K562 (cell line): ENCODE data around the gene SPATA24. TPM values are rescaled to one million over a fixed set of nuclear protein-coding genes. Genes with fewer than 3 reads are reported as not detected.

Source experiments
- ATAC-seq: fragments of 200-7000 bp; cut with Tn5 transposase; 3 replicates; pipeline ENCODE4 v1.9.1; 2020; ENCODE audit warnings: moderate library complexity
- Bru-seq: library from RNA; stranded (reverse); fragments of 400-500 nt; gene quantifications from one replicate; lab custom pipeline; 2021; lab: Mats Ljungman, UMichigan
- BruChase-seq, 2 experiments: library from RNA; stranded (reverse); fragments of 400-500 nt; gene quantifications; one replicate each; lab custom pipeline; 2021; lab: Mats Ljungman, UMichigan
- BruUV-seq: library from RNA; stranded (reverse); fragments of 400-500 nt; replicated peaks from 2 replicates; lab custom pipeline; 2021; lab: Mats Ljungman, UMichigan
- CTCF ChIA-PET: fragments of 300-600 bp; formaldehyde crosslinking; extraction: SDS; loops from one replicate; lab custom pipeline; 2021; ENCODE audit warnings: low intra/inter-chr PET ratio; lab: Yijun Ruan, JAX
- POLR2A ChIA-PET: fragments of 300-600, 350-650 bp; sonication (Branson Sonifier 250); formaldehyde crosslinking; extraction: SDS; loops from one replicate; lab custom pipeline; 2021; ENCODE audit warnings: antibody characterized with exemption, inconsistent platforms; lab: Yijun Ruan, JAX
- DNase-seq, 4 experiments: peaks; one replicate each; pipeline versions ENCODE4 v3.0.0 to v3.0.0-alpha.2; 2011 to 2018; ENCODE audit warnings: low spot score in 3 of 4, mixed read lengths in 3 of 4; ENCODE audit errors: extremely low read depth in 1 of 4
- FAIRE-seq: peaks from 2 replicates; lab custom pipeline; 2011; peaks lifted over from hg19 to GRCh38; lab: Jason Lieb, UNC
- H2AFZ ChIP-seq: 2 replicates; pipeline ENCODE4 v1.6.0; 2011; ENCODE audit warnings: low read depth, low read length, control low read depth, inconsistent platforms
- H3K27ac ChIP-seq: fragments of 200-600 bp; 3 replicates; pipeline ENCODE4 v1.8.0; 2011; ENCODE audit warnings: low read depth, mild to moderate bottlenecking, control low read depth, inconsistent platforms, low read length, moderate library complexity, mixed read lengths; ENCODE audit errors: extremely low read depth
- H3K27me3 ChIP-seq, 2 experiments: fragments of 300-600 bp in 1 of 2; 2 replicates in 1 of 2; 3 replicates in 1 of 2; pipeline versions ENCODE4 v1.6.0 to v1.8.0; 2011; ENCODE audit warnings: inconsistent platforms in 2 of 2, low read length in 2 of 2, mild to moderate bottlenecking in 1 of 2, mixed read lengths in 1 of 2, moderate library complexity in 1 of 2; ENCODE audit not compliant: control insufficient read depth in 2 of 2, insufficient read depth in 2 of 2
- H3K36me3 ChIP-seq: fragments of 300-600 bp; 3 replicates; pipeline ENCODE4 v1.8.0; 2011; ENCODE audit warnings: mild to moderate bottlenecking, low read length, inconsistent platforms; ENCODE audit not compliant: control insufficient read depth, insufficient read depth
- H3K4me1 ChIP-seq, 2 experiments: fragments of 200-600 bp in 1 of 2; replicated peaks in 1 of 2; 2 replicates in 1 of 2; 3 replicates in 1 of 2; pipeline versions ENCODE4 v1.5.1 to v1.8.0; 2011; ENCODE audit warnings: inconsistent platforms in 2 of 2, low read length in 2 of 2, mild to moderate bottlenecking in 1 of 2, mixed read lengths in 1 of 2, moderate library complexity in 1 of 2; ENCODE audit not compliant: control insufficient read depth in 2 of 2, insufficient read depth in 2 of 2
- H3K4me2 ChIP-seq: 2 replicates; pipeline ENCODE4 v1.6.1; 2011; ENCODE audit warnings: low read length, control low read depth, inconsistent platforms, mixed read lengths; ENCODE audit not compliant: insufficient read depth
- H3K4me3 ChIP-seq: fragments of 200-600 bp; sonication (generic), shearing (Covaris generic); 2 replicates; pipeline ENCODE4 v1.5.1; 2016; ENCODE audit warnings: control low read depth, inconsistent platforms
- H3K79me2 ChIP-seq: fragments of 200-600 bp; 3 replicates; pipeline ENCODE4 v1.8.0; 2011; ENCODE audit warnings: low read length, inconsistent platforms; ENCODE audit not compliant: control insufficient read depth, insufficient read depth
- H3K9ac ChIP-seq, 2 experiments: 2 replicates each; pipeline versions ENCODE4 v1.6.0 to v1.6.1; 2011; ENCODE audit warnings: low read depth in 2 of 2, low read length in 2 of 2, control low read depth in 1 of 2, inconsistent platforms in 1 of 2, mild to moderate bottlenecking in 1 of 2, mixed read lengths in 1 of 2; ENCODE audit not compliant: insufficient read depth in 1 of 2
- H3K9me1 ChIP-seq: one replicate; pipeline ENCODE4 v1.6.0; 2011; ENCODE audit warnings: inconsistent platforms, mild to moderate bottlenecking, low read length, moderate library complexity; ENCODE audit not compliant: control insufficient read depth, insufficient read depth
- H3K9me3 ChIP-seq: replicated peaks from 2 replicates; pipeline ENCODE4 v1.5.1; 2011; ENCODE audit warnings: low read depth, low read length, inconsistent platforms; ENCODE audit not compliant: control insufficient read depth, insufficient read depth
- H4K20me1 ChIP-seq: replicated peaks from 2 replicates; pipeline ENCODE4 v1.6.1; 2011; ENCODE audit warnings: low read length, inconsistent platforms, mixed read lengths; ENCODE audit not compliant: control insufficient read depth, insufficient read depth
- ATF3 ChIP-seq, 2 experiments: fragments of 450-650 bp in 1 of 2; sonication (generic) in 1 of 2; formaldehyde crosslinking in 1 of 2; IDR thresholded peaks in 1 of 2; conservative IDR thresholded peaks in 1 of 2; 2 replicates each; pipeline versions ENCODE4 v1.6.1 to v1.8.1; 2016 to 2023; ENCODE audit warnings: mild to moderate bottlenecking in 2 of 2, moderate library complexity in 2 of 2, inconsistent platforms in 1 of 2, missing genetic modification reagents in 1 of 2
- BCL6 ChIP-seq: fragments of 250-450 bp; sonication (Bioruptor Pico); IDR thresholded peaks from 2 replicates; pipeline ENCODE4 v1.4.0; 2020
- ZBTB40 ChIP-seq, 2 experiments: fragments of 450-650 bp in 1 of 2; sonication (generic) in 1 of 2; formaldehyde crosslinking in 1 of 2; IDR thresholded peaks; 2 replicates each; pipeline versions ENCODE4 v1.7.1 to v1.9.0; 2016 to 2022; ENCODE audit warnings: inconsistent platforms in 1 of 2, mild to moderate bottlenecking in 1 of 2, missing genetic modification reagents in 1 of 2
- ZC3H11A ChIP-seq: IDR thresholded peaks from 2 replicates; pipeline ENCODE4 v1.6.1; 2012; ENCODE audit warnings: low read depth, low read length, improper control_type of control experiment
- WGBS: fragments of 100-300 bp; shearing (Covaris generic); methylation state at CpG from one replicate; pipeline ENCODE4 v1.1.6; 2016; ENCODE audit warnings: low coverage, mixed read lengths; ENCODE audit not compliant: insufficient coverage; ENCODE audit errors: missing lambda C conversion rate; 5-methylcytosine and 5-hydroxymethylcytosine counted together
- in situ Hi-C: fragments of 300-500 bp; cut with MboI; formaldehyde crosslinking; loops from 4 replicates; pipeline ENCODE4 v1.15.0; 2018; ENCODE audit warnings: inconsistent platforms, mixed read lengths
- intact Hi-C: fragments of 100-400 bp; cut with micrococcal nuclease; formaldehyde crosslinking; loops from 2 replicates; pipeline ENCODE4 v1.14.2; 2022
- long read RNA-seq, 3 experiments: library from polyadenylated mRNA in 2 of 3; library from RNA in 1 of 3; unstranded in 2 of 3; stranded (forward) in 1 of 3; transcript quantifications; one replicate each; pipeline ENCODE4 v2.0.0, GENCODE V29; 2019 to 2022
- polyA minus RNA-seq, 3 experiments: library from RNA; depleted of rRNA, polyadenylated mRNA; stranded (reverse); fragments of >200 nt; gene quantifications; 2 replicates each; pipeline ENCODE4 v1.2.3, GENCODE V29; 2011
- polyA plus RNA-seq, 8 experiments: library from polyadenylated mRNA; depleted of rRNA in 4 of 8; stranded (reverse) in 5 of 8; unstranded in 3 of 8; fragments of >200 nt; fragmentation: Nextera tagmentation in 2 of 8; fragmentation: Illumina TruSeq in 1 of 8; extraction: Ambion mirVana in 2 of 8; extraction: Trizol in 1 of 8; gene quantifications; 2 replicates each; pipeline versions ENCODE4 v1.2.1 to v1.2.3, GENCODE V29; 2011 to 2014; ENCODE audit warnings: inconsistent platforms in 1 of 8, missing spikeins in 1 of 8
- total RNA-seq, 7 experiments: library from RNA; depleted of rRNA in 6 of 7; stranded (reverse); fragments of >200 nt in 6 of 7; fragmentation: Illumina TruSeq in 2 of 7; extraction: Trizol in 2 of 7; gene quantifications; 2 replicates each; pipeline versions ENCODE4 v1.2.1 to v1.2.3, GENCODE V29; 2011 to 2021; ENCODE audit warnings: low replicate concordance in 1 of 7

Gene SPATA24
- 13.3 and 27.5 TPM in 2 replicates for total RNA-seq (2011; cell fraction: chromatin; rRNA removed; ENCODE audit: low replicate concordance)
- 19.8 and 20.0 TPM in 2 replicates for total RNA-seq (2011; cell fraction: nucleolus; rRNA removed)
- 14.7 and 17.5 TPM in 2 replicates for total RNA-seq (2011; cell fraction: nucleoplasm; rRNA removed)
- total RNA-seq (2014; rRNA removed) (10.7 and 12.6 TPM in 2 replicates), total RNA-seq (2014; rRNA removed; fragmentation: Illumina TruSeq; extraction: Trizol) (9.3 and 9.6 TPM in 2 replicates), total RNA-seq (2015; rRNA removed; fragmentation: Illumina TruSeq; extraction: Trizol) (5.8 and 7.2 TPM in 2 replicates), total RNA-seq (2021) (6.0 and 8.0 TPM in 2 replicates), polyA plus RNA-seq (2011; rRNA removed) (4.9 and 7.4 TPM in 2 replicates), polyA plus RNA-seq (2014; fragmentation: Illumina TruSeq; extraction: Trizol) (10.2 and 10.4 TPM in 2 replicates), polyA plus RNA-seq (2014; fragmentation: Nextera tagmentation; extraction: Ambion mirVana) (1 to 10 TPM; 4.1 to 4.6 TPM), polyA plus RNA-seq (2014; rRNA removed) (9.9 and 14.4 TPM in 2 replicates), polyA minus RNA-seq (2011; rRNA and poly(A)+ RNA removed) (4.3 and 5.1 TPM in 2 replicates), Bru-seq, nascent RNA (percentile 63 among the genes with signal in this experiment), BruChase-seq, experiment 1, labeled RNA remaining after a 2-hour chase (percentile 57 among the genes with signal in this experiment), BruChase-seq, experiment 2, labeled RNA remaining after a 6-hour chase (percentile 59 among the genes with signal in this experiment)
- 1.4 and 1.9 TPM in 2 replicates for polyA plus RNA-seq (2011; cell fraction: cytosol; rRNA removed)
- polyA plus RNA-seq (2011; cell fraction: nucleus; rRNA removed), result 5.4 and 7.1 TPM in 2 replicates
- 10.1 and 11.8 TPM in 2 replicates for polyA plus RNA-seq (2012)
- polyA minus RNA-seq (2011; cell fraction: cytosol; rRNA and poly(A)+ RNA removed), result 1.4 TPM in 1 of 2 replicates, not detected in the other
- polyA minus RNA-seq (2011; cell fraction: nucleus; rRNA and poly(A)+ RNA removed), result 2.8 and 4.1 TPM in 2 replicates
- long read RNA-seq, experiment 1, partial matches to known transcripts, result 1 of 4 reads
- long read RNA-seq, experiment 1, other reads (novel, unspliced or antisense), result 1 of 4 reads
- long read RNA-seq, experiment 2, partial matches to known transcripts, result 0 of 5 reads
- long read RNA-seq, experiment 2, other reads (novel, unspliced or antisense), result 1 of 5 reads
- long read RNA-seq, experiment 3, partial matches to known transcripts, result 0 of 5 reads
- long read RNA-seq, experiment 3, other reads (novel, unspliced or antisense), result 2 of 5 reads

- FAIRE-seq, result peak; percentile 91
- Histone ChIP-seq H3K27me3 (no peaks in the 10 kb centered on the region), H3K9me1 (no peaks in the 10 kb centered on the region), H3K4me2 (peak within 1 kb of the TSS; percentile 99), H3K4me1 (peaks cover 11 to 15% of the 10 kb centered on the region in 2 experiments; a peak in 4 of 5 replicates), H3K79me2 (no peaks in the 10 kb centered on the region), H2AFZ (peak within 1 kb of the TSS; percentile 97), H3K36me3 (0 out of 3 replicates have a peak, but pooled peaks cover 2% of the 10 kb centered on the region), H4K20me1 (no peaks in the 10 kb centered on the region), H3K9me3 (no peaks in the 10 kb centered on the region), H3K27ac (peak within 1 kb of the TSS; percentile 90), H3K9ac (peak within 1 kb of the TSS; percentile 73 to 88), H3K4me3 (peak within 1 kb of the TSS; percentile 50)
- in situ Hi-C loops, result no loop called here
- WGBS, result under 1% methylated on average over 41 of the region's 41 CpGs
- intact Hi-C loops, result loop anchor here (2.0 to 5.0 kb wide), 2 partner anchors 19 to 62 kb away; partner anchors contain the start of gene PAIP2
- DNase-seq, result peak; percentile 98 to 99 (median 99)
- CTCF ChIA-PET, result no interaction called here
- POLR2A ChIA-PET, result interaction anchor here (0.6 to 1.6 kb wide), 6 partner anchors 10 to 371 kb away, joined by 3 to 5 read pairs (median 3); no protein-coding TSS in a partner anchor
- ATAC-seq, result peak; percentile 98
- no TSS peak for BruUV-seq
- no peak for TF ChIP-seq ZC3H11A
- TF ChIP-seq ZBTB40 (IDR thresholded peaks at IDR 0.05), result peak; percentile 47; the same call in 1 of the 2 replicates
- TF ChIP-seq ZBTB40 (CRISPR knock-in tag; IDR thresholded peaks at IDR 0.05), result no peak
- peak; percentile 90 for TF ChIP-seq ATF3 (IDR thresholded peaks at IDR 0.05)
- TF ChIP-seq ATF3 (CRISPR knock-in tag; conservative IDR thresholded peaks at IDR 0.05), result no peak
- 0 out of 2 replicates have a peak, but pooled peaks have one; percentile 31 for TF ChIP-seq BCL6 (CRISPR knock-in tag)
Measured at GRCh38 chr5:139403787-139404483, at the start of gene SPATA24. Gene SPATA24 (minus strand): TSS chr5:139404089. CDS start chr5:139404060, 29 bp downstream.
